ENCODE data around the gene NNT. TPM values are rescaled to one million over a fixed set of nuclear protein-coding genes. Genes with fewer than 3 reads are reported as not detected.

The NNT gene
- total and polyA plus RNA-seq, 9 of the 15 experiments (the other 6 are each of a cell fraction or from before 2014, with no cell fraction given) = 21.9 to 68.6 (median 42.2) TPM

GRCh38 chr5:43627028-43627427, 24.0 kb downstream of the NNT start (continued):
- TF ChIP-seq PHF21A (IDR thresholded peaks at IDR 0.05; ENCODE audit: borderline replicate concordance, low read depth) (0 out of 2 replicates have a peak, but pooled peaks have one; percentile 37), FOXJ2 (tag; IDR thresholded peaks at IDR 0.05) (no peak), CBX3 (IDR thresholded peaks at IDR 0.05; ENCODE audit: borderline replicate concordance in 1 of 2, low read length in 2 of 2) (peak in 1 of 2 experiments; percentile 54; a peak in 1 of 3 replicates), NRF1 (conservative IDR thresholded peaks at IDR 0.05 in 1 of 2, IDR thresholded peaks at IDR 0.05 in 1 of 2) (0 out of 4 replicates have a peak, but pooled peaks of 1 of the 2 experiments have one; percentile 22), CTCF (IDR thresholded peaks at IDR 0.05 in 2 of 3, conservative IDR thresholded peaks at IDR 0.05 in 1 of 3; ENCODE audit: insufficient read depth in 2 of 3, low read depth in 1 of 3, low read length in 3 of 3) (peak; percentile 86 to 100 (median 99))
- TF ChIP-seq, protein P1, sequence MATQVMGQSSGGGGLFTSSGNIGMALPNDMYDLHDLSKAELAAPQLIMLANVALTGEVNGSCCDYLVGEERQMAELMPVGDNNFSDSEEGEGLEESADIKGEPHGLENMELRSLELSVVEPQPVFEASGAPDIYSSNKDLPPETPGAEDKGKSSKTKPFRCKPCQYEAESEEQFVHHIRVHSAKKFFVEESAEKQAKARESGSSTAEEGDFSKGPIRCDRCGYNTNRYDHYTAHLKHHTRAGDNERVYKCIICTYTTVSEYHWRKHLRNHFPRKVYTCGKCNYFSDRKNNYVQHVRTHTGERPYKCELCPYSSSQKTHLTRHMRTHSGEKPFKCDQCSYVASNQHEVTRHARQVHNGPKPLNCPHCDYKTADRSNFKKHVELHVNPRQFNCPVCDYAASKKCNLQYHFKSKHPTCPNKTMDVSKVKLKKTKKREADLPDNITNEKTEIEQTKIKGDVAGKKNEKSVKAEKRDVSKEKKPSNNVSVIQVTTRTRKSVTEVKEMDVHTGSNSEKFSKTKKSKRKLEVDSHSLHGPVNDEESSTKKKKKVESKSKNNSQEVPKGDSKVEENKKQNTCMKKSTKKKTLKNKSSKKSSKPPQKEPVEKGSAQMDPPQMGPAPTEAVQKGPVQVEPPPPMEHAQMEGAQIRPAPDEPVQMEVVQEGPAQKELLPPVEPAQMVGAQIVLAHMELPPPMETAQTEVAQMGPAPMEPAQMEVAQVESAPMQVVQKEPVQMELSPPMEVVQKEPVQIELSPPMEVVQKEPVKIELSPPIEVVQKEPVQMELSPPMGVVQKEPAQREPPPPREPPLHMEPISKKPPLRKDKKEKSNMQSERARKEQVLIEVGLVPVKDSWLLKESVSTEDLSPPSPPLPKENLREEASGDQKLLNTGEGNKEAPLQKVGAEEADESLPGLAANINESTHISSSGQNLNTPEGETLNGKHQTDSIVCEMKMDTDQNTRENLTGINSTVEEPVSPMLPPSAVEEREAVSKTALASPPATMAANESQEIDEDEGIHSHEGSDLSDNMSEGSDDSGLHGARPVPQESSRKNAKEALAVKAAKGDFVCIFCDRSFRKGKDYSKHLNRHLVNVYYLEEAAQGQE (IDR thresholded peaks at IDR 0.05; ENCODE audit: borderline replicate concordance) = peak; percentile 32; the same call in 1 of the 2 replicates
- TF ChIP-seq, protein P1 (CRISPR knock-in tag; IDR thresholded peaks at IDR 0.05; ENCODE audit: low read depth) = no peak
- TF ChIP-seq, protein P2, sequence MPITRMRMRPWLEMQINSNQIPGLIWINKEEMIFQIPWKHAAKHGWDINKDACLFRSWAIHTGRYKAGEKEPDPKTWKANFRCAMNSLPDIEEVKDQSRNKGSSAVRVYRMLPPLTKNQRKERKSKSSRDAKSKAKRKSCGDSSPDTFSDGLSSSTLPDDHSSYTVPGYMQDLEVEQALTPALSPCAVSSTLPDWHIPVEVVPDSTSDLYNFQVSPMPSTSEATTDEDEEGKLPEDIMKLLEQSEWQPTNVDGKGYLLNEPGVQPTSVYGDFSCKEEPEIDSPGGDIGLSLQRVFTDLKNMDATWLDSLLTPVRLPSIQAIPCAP (CRISPR knock-in tag; IDR thresholded peaks at IDR 0.05; ENCODE audit: borderline replicate concordance) = no peak

All from K562 (cell line).